Measurements from ENCODE around the gene RALB. TPM values are rescaled to one million over a fixed set of nuclear protein-coding genes. Genes with fewer than 3 reads are reported as not detected.

The RALB gene
- total RNA-seq, 1 experiment from 2014 or later, result 24.6 TPM

- no peak overlapping the region for H2BK120ac ChIP-seq (ENCODE audit: low read depth, low read length, poor library complexity, severe bottlenecking)
- H3K4ac ChIP-seq (ENCODE audit: low read depth, low read length), result no peak overlapping the region
- no peaks in the 10 kb centered on the region for H3K9me3 ChIP-seq (ENCODE audit: control insufficient read depth, low read depth, low read length)
- no peak overlapping the region for H3K4me3 Mint-ChIP-seq
- no peaks in the 10 kb centered on the region for H3K36me3 Mint-ChIP-seq (ENCODE audit: insufficient read depth in 1 of 3, low read depth in 3 of 3)
- no peak overlapping the region for H3K18ac ChIP-seq (ENCODE audit: insufficient read length, low read depth, low read length)
- no peak overlapping the region for H2AFZ ChIP-seq (ENCODE audit: low read length)
- peaks cover 4 to 8% of the 10 kb centered on the region in 2 experiments; a peak in 3 of 4 replicates for H3K4me1 Mint-ChIP-seq
- TF ChIP-seq, protein P1, sequence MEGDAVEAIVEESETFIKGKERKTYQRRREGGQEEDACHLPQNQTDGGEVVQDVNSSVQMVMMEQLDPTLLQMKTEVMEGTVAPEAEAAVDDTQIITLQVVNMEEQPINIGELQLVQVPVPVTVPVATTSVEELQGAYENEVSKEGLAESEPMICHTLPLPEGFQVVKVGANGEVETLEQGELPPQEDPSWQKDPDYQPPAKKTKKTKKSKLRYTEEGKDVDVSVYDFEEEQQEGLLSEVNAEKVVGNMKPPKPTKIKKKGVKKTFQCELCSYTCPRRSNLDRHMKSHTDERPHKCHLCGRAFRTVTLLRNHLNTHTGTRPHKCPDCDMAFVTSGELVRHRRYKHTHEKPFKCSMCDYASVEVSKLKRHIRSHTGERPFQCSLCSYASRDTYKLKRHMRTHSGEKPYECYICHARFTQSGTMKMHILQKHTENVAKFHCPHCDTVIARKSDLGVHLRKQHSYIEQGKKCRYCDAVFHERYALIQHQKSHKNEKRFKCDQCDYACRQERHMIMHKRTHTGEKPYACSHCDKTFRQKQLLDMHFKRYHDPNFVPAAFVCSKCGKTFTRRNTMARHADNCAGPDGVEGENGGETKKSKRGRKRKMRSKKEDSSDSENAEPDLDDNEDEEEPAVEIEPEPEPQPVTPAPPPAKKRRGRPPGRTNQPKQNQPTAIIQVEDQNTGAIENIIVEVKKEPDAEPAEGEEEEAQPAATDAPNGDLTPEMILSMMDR (conservative IDR thresholded peaks at IDR 0.05), result no peak
- H2BK12ac ChIP-seq (ENCODE audit: insufficient read length, low read depth, low read length), result no peak overlapping the region
- H3K9ac ChIP-seq (ENCODE audit: extremely low read depth, insufficient read length, low read length), result no peak overlapping the region
- H3K27me3 Mint-ChIP-seq (ENCODE audit: low read depth), result peaks cover 1% of the 10 kb centered on the region; the same call in 1 of the 2 replicates
- no peak overlapping the region for H3K23ac ChIP-seq (ENCODE audit: insufficient read length, low read depth, low read length)
- H3K56ac ChIP-seq (ENCODE audit: insufficient read length, low read depth, low read length), result no peak overlapping the region
- H2BK15ac ChIP-seq (ENCODE audit: low read depth, low read length), result no peak overlapping the region
- no peaks in the 10 kb centered on the region for H4K20me1 ChIP-seq (ENCODE audit: control insufficient read depth, insufficient read depth, insufficient read length)
- no peak overlapping the region for H4K5ac ChIP-seq (ENCODE audit: insufficient read length, low read depth, low read length)
- no CpG with 5 or more reads among the region's 12 CpGs for WGBS (ENCODE audit: extremely low coverage, insufficient read length, low lambda C conversion rate)
- H3K27me3 ChIP-seq (ENCODE audit: insufficient read depth, low read length), result no peaks in the 10 kb centered on the region
- peak overlapping the region in 1 of 3 experiments; percentile 56; a peak in 1 of 7 replicates for H3K27ac Mint-ChIP-seq
- DNase-seq, result no peak
- no peak overlapping the region for H3K14ac ChIP-seq (ENCODE audit: insufficient read depth, low read length)
- H2AK5ac ChIP-seq (ENCODE audit: insufficient read length, low read length), result no peak overlapping the region
- no peaks in the 10 kb centered on the region for H3K23me2 ChIP-seq (ENCODE audit: insufficient read length, low read depth, low read length, poor library complexity, severe bottlenecking)
- H2BK20ac ChIP-seq (ENCODE audit: low read depth, low read length, poor library complexity, severe bottlenecking), result no peak overlapping the region
- H3K27ac ChIP-seq (ENCODE audit: insufficient read length, low read depth, low read length), result no peak overlapping the region
- peaks cover 3% of the 10 kb centered on the region; the same call in 1 of the 2 replicates for H3K4me1 ChIP-seq (ENCODE audit: insufficient read depth, low read length)
- H3K4me2 ChIP-seq (ENCODE audit: insufficient read depth, insufficient read length, low read length), result no peak overlapping the region
- H2BK5ac ChIP-seq (ENCODE audit: insufficient read length, low read length), result no peak overlapping the region
- no peak overlapping the region for H3T11ph ChIP-seq (ENCODE audit: low read length)
- no peak overlapping the region for H4K8ac ChIP-seq (replicated peaks; ENCODE audit: insufficient read length, low read depth, low read length)
- no peaks in the 10 kb centered on the region for H3K9me3 Mint-ChIP-seq
- H3K79me1 ChIP-seq (ENCODE audit: insufficient read depth, low read depth, low read length, poor library complexity, severe bottlenecking), result no peaks in the 10 kb centered on the region
- no peak overlapping the region for H4K91ac ChIP-seq (ENCODE audit: insufficient read length, low read depth, low read length)
- H3K79me2 ChIP-seq (ENCODE audit: insufficient read depth, low read length), result no peaks in the 10 kb centered on the region
Measured at GRCh38 chr2:120209427-120210269, 43.0 kb upstream of the RALB start.

Measured in H9 (cell line).